ENCODE data around the gene ITGA11.
A peak's percentile ranks its signal among the peaks of the same experiment; 100 is the strongest.

ITGA11 gene

DNA sequence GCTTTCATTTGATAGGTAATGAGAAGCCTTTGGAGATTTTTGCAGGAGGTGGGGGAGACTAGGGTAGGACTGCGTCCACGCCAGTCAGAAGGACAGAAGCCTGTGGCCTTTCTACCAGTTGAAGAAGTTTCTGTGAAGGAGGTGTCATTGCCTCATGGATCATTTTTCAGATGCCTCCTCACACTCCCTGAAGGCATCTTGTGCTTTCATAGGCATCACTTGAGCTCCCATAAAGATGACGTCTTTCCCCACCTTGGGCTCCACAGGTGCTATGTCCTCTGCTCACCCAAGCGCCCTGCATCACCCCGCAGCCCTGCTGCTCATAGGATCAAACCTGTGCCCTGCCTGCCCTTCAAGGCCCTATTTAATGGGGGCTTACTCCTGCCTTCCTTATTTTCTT is 7.5 kb upstream of the ITGA11 start:
- TF ChIP-seq, protein P1, sequence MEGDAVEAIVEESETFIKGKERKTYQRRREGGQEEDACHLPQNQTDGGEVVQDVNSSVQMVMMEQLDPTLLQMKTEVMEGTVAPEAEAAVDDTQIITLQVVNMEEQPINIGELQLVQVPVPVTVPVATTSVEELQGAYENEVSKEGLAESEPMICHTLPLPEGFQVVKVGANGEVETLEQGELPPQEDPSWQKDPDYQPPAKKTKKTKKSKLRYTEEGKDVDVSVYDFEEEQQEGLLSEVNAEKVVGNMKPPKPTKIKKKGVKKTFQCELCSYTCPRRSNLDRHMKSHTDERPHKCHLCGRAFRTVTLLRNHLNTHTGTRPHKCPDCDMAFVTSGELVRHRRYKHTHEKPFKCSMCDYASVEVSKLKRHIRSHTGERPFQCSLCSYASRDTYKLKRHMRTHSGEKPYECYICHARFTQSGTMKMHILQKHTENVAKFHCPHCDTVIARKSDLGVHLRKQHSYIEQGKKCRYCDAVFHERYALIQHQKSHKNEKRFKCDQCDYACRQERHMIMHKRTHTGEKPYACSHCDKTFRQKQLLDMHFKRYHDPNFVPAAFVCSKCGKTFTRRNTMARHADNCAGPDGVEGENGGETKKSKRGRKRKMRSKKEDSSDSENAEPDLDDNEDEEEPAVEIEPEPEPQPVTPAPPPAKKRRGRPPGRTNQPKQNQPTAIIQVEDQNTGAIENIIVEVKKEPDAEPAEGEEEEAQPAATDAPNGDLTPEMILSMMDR (IDR thresholded peaks at IDR 0.05; ENCODE audit: extremely low read depth, missing control alignments) = no peak

DNA sequence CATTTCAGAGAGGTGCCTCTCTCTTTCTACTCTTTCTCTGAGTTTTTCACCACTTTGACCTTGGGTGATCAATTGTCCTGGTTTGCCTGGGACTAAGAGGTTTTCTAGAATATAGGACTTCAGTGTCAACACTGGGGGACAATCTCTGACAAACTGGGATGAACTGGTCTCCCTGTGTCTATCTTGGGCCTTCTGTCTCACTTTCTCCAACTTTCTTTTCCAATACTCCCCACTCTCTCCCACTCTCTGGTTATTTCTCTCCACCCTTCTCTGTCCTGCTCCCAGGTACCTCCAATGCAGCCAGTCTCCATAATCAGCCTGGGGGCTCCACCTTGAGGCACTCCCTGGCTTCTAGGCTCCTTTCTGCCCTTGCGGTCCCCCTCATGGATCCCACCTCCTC is 4.7 kb upstream of the ITGA11 start:
- DNase-seq (ENCODE audit: low spot score) = no peak
- TF ChIP-seq, protein P1 (IDR thresholded peaks at IDR 0.05; ENCODE audit: extremely low read depth, missing control alignments) = no peak

More for the DNA sequence above, 7.5 kb upstream of the ITGA11 start:
- no peak for DNase-seq (ENCODE audit: low spot score)

DNA sequence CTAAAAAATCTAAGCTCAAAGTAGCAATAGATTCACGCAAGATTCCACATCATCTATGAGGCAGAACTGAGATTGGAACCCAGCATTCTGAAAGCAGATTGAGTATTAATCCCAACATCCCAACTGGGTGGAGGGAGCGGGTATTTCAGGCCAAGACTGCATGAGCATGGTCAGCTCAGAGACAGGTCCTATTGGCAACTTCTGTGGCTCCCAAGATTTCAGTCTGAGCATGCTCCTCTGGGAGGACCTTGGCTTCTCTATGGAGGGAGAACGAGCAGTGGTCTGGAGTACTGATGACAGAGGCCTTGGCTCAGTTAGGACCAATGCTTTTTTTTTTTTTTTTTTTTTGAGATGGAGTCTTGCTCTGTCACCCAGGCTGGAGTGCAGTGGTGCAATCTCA is 4.0 kb upstream of the ITGA11 start:
- TF ChIP-seq, protein P1 (IDR thresholded peaks at IDR 0.05; ENCODE audit: extremely low read depth, missing control alignments) = no peak
- peak; percentile 1 for DNase-seq (ENCODE audit: low spot score)

DNA sequence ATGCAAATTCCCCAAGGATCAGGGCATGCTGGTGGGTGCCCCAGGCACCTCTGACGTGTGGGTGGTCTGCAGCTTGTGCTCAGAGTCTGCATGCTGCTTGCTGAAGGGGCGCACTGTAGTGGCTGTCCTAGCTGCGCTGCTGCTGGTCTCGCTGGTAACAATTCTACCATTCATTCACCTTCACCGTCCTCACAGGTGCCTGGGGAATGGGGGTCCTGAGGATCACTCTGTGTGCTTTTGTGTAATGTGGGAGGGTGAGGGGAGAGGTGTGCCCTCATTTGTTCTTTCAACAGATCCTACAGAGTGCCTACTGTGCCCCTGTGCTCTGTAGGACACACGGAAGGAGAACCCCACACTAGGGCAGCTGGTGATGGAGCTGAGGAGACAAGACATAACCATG is 2.1 kb upstream of the ITGA11 start:
- TF ChIP-seq, protein P1 (IDR thresholded peaks at IDR 0.05; ENCODE audit: extremely low read depth, missing control alignments) = no peak
- no peak for DNase-seq (ENCODE audit: low spot score)

DNA sequence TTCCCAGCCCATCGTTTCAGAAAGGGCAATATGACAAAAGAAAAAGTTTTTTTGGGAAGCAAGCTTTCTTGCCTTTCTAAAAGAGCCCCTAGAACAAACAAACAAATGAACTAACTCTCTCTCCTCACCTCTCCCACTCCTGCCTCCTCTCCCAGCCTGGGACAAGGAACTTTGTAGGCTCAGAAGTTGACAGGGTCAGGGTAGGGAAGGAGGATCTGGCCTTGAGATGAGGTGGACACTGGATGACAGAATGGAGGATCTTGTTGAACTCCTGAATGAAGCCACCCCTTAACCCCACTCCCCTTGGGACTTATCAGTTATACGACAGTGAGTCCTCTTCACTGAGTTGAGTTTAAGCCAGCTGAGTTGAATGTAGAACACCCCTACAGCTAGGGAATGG is 1.6 kb upstream of the ITGA11 start:
- TF ChIP-seq, protein P1 (IDR thresholded peaks at IDR 0.05; ENCODE audit: extremely low read depth, missing control alignments) = no peak
- no peak for DNase-seq (ENCODE audit: low spot score)

DNA sequence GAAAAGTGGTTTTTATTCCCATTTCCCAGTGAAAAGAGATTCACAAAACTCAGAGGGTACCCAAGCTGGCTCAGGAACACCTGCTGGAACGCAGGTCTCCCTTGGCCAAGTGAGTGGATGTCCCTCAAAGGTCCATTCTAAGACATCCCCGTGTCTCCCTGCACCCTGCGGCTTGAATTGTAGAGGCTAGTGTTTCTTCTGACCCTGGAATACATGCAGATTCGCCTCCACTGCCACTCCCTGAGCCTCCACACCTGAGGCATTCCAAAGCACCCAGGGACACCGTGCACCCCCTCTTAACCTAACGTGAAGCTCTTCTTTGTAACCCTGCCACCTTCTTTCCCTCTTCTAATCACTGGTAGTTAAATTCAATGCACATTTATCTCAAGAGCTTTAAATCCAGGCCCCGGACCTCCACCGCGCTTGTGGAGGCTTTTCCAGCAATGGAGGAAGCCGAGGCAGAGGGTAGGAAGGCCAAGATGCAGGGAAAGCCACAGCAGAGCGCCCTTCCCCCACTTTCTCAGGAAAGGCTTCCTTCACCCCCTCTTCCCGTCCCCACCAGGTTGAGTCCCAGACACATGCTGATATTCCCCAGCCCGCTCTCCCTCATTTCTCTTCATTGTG is 590 bp upstream of the ITGA11 start:
- TF ChIP-seq, protein P1 (IDR thresholded peaks at IDR 0.05; ENCODE audit: extremely low read depth, missing control alignments) = no peak
- no peak for DNase-seq (ENCODE audit: low spot score)

DNA sequence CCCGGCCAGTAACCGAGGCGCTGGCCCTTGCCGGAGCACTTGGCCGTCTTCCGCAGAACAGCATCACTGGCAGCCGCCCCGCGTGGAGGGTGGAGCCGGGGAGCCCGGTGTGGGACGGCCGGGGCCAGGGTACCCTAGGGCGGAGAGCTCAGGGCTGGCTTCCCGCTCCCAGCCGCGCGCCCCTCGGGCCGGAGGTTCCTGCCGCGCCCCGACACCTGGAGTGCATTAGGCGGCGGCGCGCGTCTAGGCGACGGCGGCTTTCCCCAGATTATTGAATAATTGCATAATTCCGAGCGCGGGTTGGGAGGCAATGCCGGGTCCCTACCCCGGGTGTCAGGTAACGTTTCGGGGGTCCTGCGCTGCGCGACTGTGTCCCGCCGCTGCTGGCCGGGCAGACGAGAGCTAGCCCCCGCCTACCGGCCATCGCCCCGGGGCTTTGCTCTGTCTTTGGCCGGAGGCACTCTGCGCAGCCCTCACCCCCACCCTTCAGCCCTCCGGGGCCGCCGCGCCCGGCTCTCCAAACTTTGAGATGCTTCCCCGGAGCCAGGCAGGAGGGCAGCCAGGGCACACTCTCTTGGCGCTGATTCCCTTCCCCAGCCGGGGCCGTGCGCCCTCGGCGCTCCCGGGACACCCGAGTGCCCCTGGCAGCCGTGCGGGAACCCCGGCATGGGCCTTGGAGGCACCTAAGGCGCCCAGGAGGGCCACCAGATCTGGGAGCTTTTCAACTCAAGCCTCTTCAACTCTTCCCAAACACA is 749 bp downstream of the ITGA11 start:
- TF ChIP-seq, protein P1 (IDR thresholded peaks at IDR 0.05; ENCODE audit: extremely low read depth, missing control alignments) = no peak
- no peak for DNase-seq (ENCODE audit: low spot score)

Data from GM20000 (cell line).